Stomach (tissue), 9 donors: ENCODE data around the gene UBE2S. TPM values are rescaled to one million over a fixed set of nuclear protein-coding genes. Genes with fewer than 3 reads are reported as not detected.

Experiments
- DNase-seq, 2 donors: peaks; one replicate each; pipeline versions ENCODE4 v3.0.0 to v3.0.0-alpha.2; 2013 to 2019
- H3K27ac ChIP-seq, 5 donors: fragments of 200-600 bp in 4 of 5; sonication (generic) in 4 of 5; one replicate each; pipeline ENCODE4 v1.5.1; 2013 to 2019; ENCODE audit warnings: mild to moderate bottlenecking in 1 of 5, moderate library complexity in 1 of 5
- H3K27me3 ChIP-seq, 3 donors: fragments of 200-600 bp; sonication (generic); one replicate each; pipeline ENCODE4 v1.5.1; 2017 to 2019; ENCODE audit warnings: mixed run types in 1 of 3
- H3K36me3 ChIP-seq, 4 donors: fragments of 200-600 bp; sonication (generic); 1 replicate in 3 of 4; 2 replicates in 1 of 4; pipeline ENCODE4 v1.5.1; 2016 to 2019
- H3K4me1 ChIP-seq, 4 donors: fragments of 200-600 bp; sonication (generic); one replicate each; pipeline ENCODE4 v1.5.1; 2016 to 2019
- H3K4me3 ChIP-seq, 4 donors: fragments of 200-600 bp; sonication (generic) in 3 of 4; one replicate each; pipeline ENCODE4 v1.5.1; 2016 to 2019; ENCODE audit warnings: mild to moderate bottlenecking in 1 of 4
- H3K9me3 ChIP-seq, 4 donors: fragments of 200-600 bp; sonication (generic); one replicate each; pipeline ENCODE4 v1.5.1; 2016 to 2019
- CTCF ChIP-seq, 7 experiments: fragments of 450-650 bp in 4 of 7; fragments of 200-600 bp in 3 of 7; sonication (generic) in 3 of 7; IDR thresholded peaks; one replicate each; pipeline ENCODE4 v1.5.1; 2016 to 2019; ENCODE audit warnings: antibody characterized with exemption in 7 of 7, control low read depth in 2 of 7, mild to moderate bottlenecking in 1 of 7
- EP300 ChIP-seq: sonication (generic); formaldehyde crosslinking; IDR thresholded peaks from one replicate; pipeline ENCODE4 v1.6.1; 2017; ENCODE audit warnings: antibody characterized with exemption
- POLR2A ChIP-seq, 4 donors: fragments of 450-650 bp; IDR thresholded peaks; one replicate each; pipeline ENCODE4 v1.6.1; 2016; ENCODE audit warnings: antibody characterized with exemption in 4 of 4, control low read depth in 2 of 4, mild to moderate bottlenecking in 1 of 4, moderate library complexity in 1 of 4
- POLR2AphosphoS5 ChIP-seq, 3 donors: sonication (generic); formaldehyde crosslinking; IDR thresholded peaks; one replicate each; pipeline ENCODE4 v1.6.1; 2016; ENCODE audit warnings: antibody characterized with exemption in 3 of 3
- WGBS, 5 donors: extraction: QIAGEN DNeasy Blood & Tissue Kit in 3 of 5; methylation state at CpG; one replicate each; pipeline versions ENCODE4 v1.1.5 to v1.1.7; 2013 to 2018; 5-methylcytosine and 5-hydroxymethylcytosine counted together
- intact Hi-C: fragments of 100-400 bp; cut with DNase I; formaldehyde crosslinking; loops from one replicate; pipeline ENCODE4 v1.15.1; 2023; ENCODE audit warnings: low total_unique reads
- polyA plus RNA-seq, 3 donors: library from polyadenylated mRNA; stranded (reverse); fragments of 200-250 nt; gene quantifications; one replicate each; pipeline ENCODE4 v1.2.3, GENCODE V29; 2013
- total RNA-seq, 5 donors: library from RNA; depleted of rRNA; stranded (reverse); fragments of >200 nt; gene quantifications; one replicate each; pipeline versions ENCODE4 v1.1.0 to v1.2.3, GENCODE V29; 2014 to 2016
- donor health status: healthy with polysubstance abuse.
- donor health status: Bipolar disorder and iron deficiency.
- donor health status: healthy.

Gene UBE2S
- total and polyA plus RNA-seq, 8 donors = 8.0 to 43.3 (median 13.1) TPM

DNA sequence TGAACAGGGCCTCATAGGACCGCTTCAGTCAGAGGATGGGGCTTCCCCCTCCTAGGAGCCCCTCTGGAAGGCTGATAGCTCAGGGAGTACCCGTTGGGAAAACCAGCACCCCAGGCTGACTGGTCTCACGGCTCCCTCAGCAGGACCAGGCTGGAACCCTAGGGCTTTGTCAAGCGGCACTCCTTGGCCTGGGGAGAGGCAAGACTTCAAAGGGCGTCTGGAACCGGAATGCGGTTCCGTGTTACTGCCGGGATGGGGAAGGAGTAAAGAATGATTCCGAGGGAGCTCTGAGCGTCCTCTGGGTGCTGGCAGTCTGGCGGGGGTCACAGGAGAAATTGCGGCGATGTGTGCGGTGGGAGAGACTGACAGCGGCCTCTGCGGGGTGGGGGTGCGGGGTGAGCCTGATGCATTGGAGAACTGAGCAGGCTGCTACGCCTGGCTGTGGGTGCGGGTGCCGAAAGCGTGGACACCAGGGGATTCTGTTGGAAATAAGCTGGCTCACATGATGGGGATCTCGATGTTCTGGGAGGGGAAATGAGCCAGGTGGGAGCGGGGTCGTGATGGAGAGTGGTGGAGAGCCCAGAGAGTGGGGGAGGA, 54.9 kb downstream of the UBE2S start:
- Histone ChIP-seq H3K27me3 (peaks cover 27 to 82% (median 42%) of the 10 kb centered on the region in 3 donors), H3K9me3 (no peaks in the 10 kb centered on the region), H3K4me3 (no peak overlapping the region), H3K4me1 (peaks cover 18 to 24% (median 22%) of the 10 kb centered on the region in 4 donors), H3K36me3 (peaks cover 0 to 1% (median under 1%) of the 10 kb centered on the region in 4 donors), H3K27ac (no peak overlapping the region)
- WGBS, 5 donors = 49 to 67% (median 57%) methylated on average over 25 of the region's 25 CpGs
- DNase-seq = no peak
- TF ChIP-seq EP300 (no peak), POLR2AphosphoS5 (IDR thresholded peaks at IDR 0.05) (no peak), POLR2A (IDR thresholded peaks at IDR 0.05) (no peak), CTCF (IDR thresholded peaks at IDR 0.05) (no peak)
- intact Hi-C loops = no loop called here

GRCh38 chr19:55352040-55352439, 55.5 kb downstream of the UBE2S start:
- WGBS, 5 donors = 50 to 64% (median 56%) methylated on average over 4 to 6 of the region's 6 CpGs
- Histone ChIP-seq H3K27me3 (peaks cover 27 to 76% (median 37%) of the 10 kb centered on the region in 3 donors), H3K4me1 (peaks cover 18 to 24% (median 22%) of the 10 kb centered on the region in 4 donors), H3K36me3 (peaks cover 0 to 7% (median 7%) of the 10 kb centered on the region in 4 donors), H3K4me3 (no peak overlapping the region), H3K27ac (no peak overlapping the region), H3K9me3 (no peaks in the 10 kb centered on the region)
- intact Hi-C loops = no loop called here
- TF ChIP-seq POLR2AphosphoS5 (IDR thresholded peaks at IDR 0.05) = no peak
- no peak for TF ChIP-seq POLR2A (IDR thresholded peaks at IDR 0.05)
- no peak for DNase-seq

GRCh38 chr19:55350620-55351315, 56.8 kb downstream of the UBE2S start:
- H3K27me3 ChIP-seq = peaks cover 27 to 64% (median 35%) of the 10 kb centered on the region in 3 donors
- no peaks in the 10 kb centered on the region for H3K9me3 ChIP-seq
- no peak for TF ChIP-seq CTCF (IDR thresholded peaks at IDR 0.05)
- TF ChIP-seq POLR2A (IDR thresholded peaks at IDR 0.05) = no peak
- no peak for TF ChIP-seq EP300
- no peak for TF ChIP-seq POLR2AphosphoS5 (IDR thresholded peaks at IDR 0.05)
- peak in 1 of 2 donors; percentile 66 for DNase-seq
- WGBS, 5 donors = 56 to 70% (median 64%) methylated on average over 11 of the region's 11 CpGs
- no peak overlapping the region for H3K4me3 ChIP-seq
- peaks cover 4 to 17% (median 15%) of the 10 kb centered on the region in 4 donors for H3K36me3 ChIP-seq
- H3K4me1 ChIP-seq = peaks cover 18 to 32% (median 26%) of the 10 kb centered on the region in 4 donors
- intact Hi-C loops = no loop called here
- no peak overlapping the region for H3K27ac ChIP-seq

Other genes starting within 250 kb of the UBE2S start
Only the 30 nearest of the 32 such genes appear.
- gene SYT5, start 227.5 kb downstream of the UBE2S start, total RNA-seq = 1 to 10 TPM in 1 of 5 donors, not detected in 4; 1.8 TPM
- gene SYT5, start 227.5 kb downstream of the UBE2S start, polyA plus RNA-seq = 1 to 10 TPM in 2 of 3 donors, under 1 TPM in 1; 0.20 to 2.8 (median 1.7) TPM
- 10 to 100 TPM; 34.9 to 83.9 (median 52.5) TPM for gene PTPRH, start 198.3 kb downstream of the UBE2S start, total RNA-seq
- gene PTPRH, start 198.3 kb downstream of the UBE2S start, polyA plus RNA-seq = 10 to 100 TPM in 2 of 3 donors, 1 to 10 TPM in 1; 5.3 to 22.5 (median 17.3) TPM
- gene TMEM86B, start 179.0 kb downstream of the UBE2S start, total RNA-seq = 10 to 100 TPM in 2 of 5 donors, 1 to 10 TPM in 2, under 1 TPM in 1; 0.29 to 47.8 (median 4.9) TPM
- gene TMEM86B, start 179.0 kb downstream of the UBE2S start, polyA plus RNA-seq = 10 to 100 TPM in 2 of 3 donors, 1 to 10 TPM in 1; 9.1 to 12.4 (median 10.4) TPM
- 100 to 1,000 TPM in 1 of 5 donors, 10 to 100 TPM in 4; 36.9 to 112 (median 79.9) TPM for gene PPP6R1, start 148.8 kb downstream of the UBE2S start, total RNA-seq
- 10 to 100 TPM; 19.5 to 33.6 (median 24.4) TPM for gene PPP6R1, start 148.8 kb downstream of the UBE2S start, polyA plus RNA-seq
- 10 to 100 TPM in 3 of 5 donors, 1 to 10 TPM in 2; 5.3 to 69.2 (median 14.9) TPM for gene HSPBP1, start 127.7 kb downstream of the UBE2S start, total RNA-seq
- gene HSPBP1, start 127.7 kb downstream of the UBE2S start, polyA plus RNA-seq = 10 to 100 TPM; 27.5 to 40.2 (median 32.6) TPM
- gene BRSK1, start 123.8 kb downstream of the UBE2S start, total RNA-seq = 10 to 100 TPM in 2 of 5 donors, 1 to 10 TPM in 1, not detected in 2; 5.7 to 67.7 (median 45.1) TPM
- 1 to 10 TPM; 1.5 to 5.0 (median 2.4) TPM for gene BRSK1, start 123.8 kb downstream of the UBE2S start, polyA plus RNA-seq
- gene TMEM150B, start 82.4 kb downstream of the UBE2S start, total RNA-seq = 10 to 100 TPM in 1 of 5 donors, 1 to 10 TPM in 2, not detected in 2; 1.3 to 15.8 (median 3.3) TPM
- under 1 TPM; 0.18 to 0.92 (median 0.87) TPM for gene TMEM150B, start 82.4 kb downstream of the UBE2S start, polyA plus RNA-seq
- 100 to 1,000 TPM in 2 of 5 donors, 10 to 100 TPM in 2, 1 to 10 TPM in 1; 4.1 to 122 (median 27.7) TPM for gene KMT5C, start 67.9 kb downstream of the UBE2S start, total RNA-seq
- 1 to 10 TPM; 2.7 to 7.4 (median 5.5) TPM for gene KMT5C, start 67.9 kb downstream of the UBE2S start, polyA plus RNA-seq
- 10 to 100 TPM in 1 of 5 donors, not detected in 4; 18.2 TPM for gene COX6B2, start 53.1 kb downstream of the UBE2S start, total RNA-seq
- gene COX6B2, start 53.1 kb downstream of the UBE2S start, polyA plus RNA-seq = under 1 TPM in 2 of 3 donors, not detected in 1; 0.19 to 0.93 TPM
- gene GARIN5B, start 44.5 kb downstream of the UBE2S start, total RNA-seq = not detected
- gene GARIN5B, start 44.5 kb downstream of the UBE2S start, polyA plus RNA-seq = not detected
- gene IL11, start 37.3 kb downstream of the UBE2S start, total RNA-seq = 1 to 10 TPM in 2 of 5 donors, not detected in 3; 1.3 TPM
- gene IL11, start 37.3 kb downstream of the UBE2S start, polyA plus RNA-seq = 10 to 100 TPM in 1 of 3 donors, 1 to 10 TPM in 2; 1.0 to 17.4 (median 1.4) TPM
- gene TMEM190, start 31.0 kb downstream of the UBE2S start, total RNA-seq = not detected
- 1 to 10 TPM in 1 of 3 donors, under 1 TPM in 1, not detected in 1; 0.68 to 1.3 TPM for gene TMEM190, start 31.0 kb downstream of the UBE2S start, polyA plus RNA-seq
- 100 to 1,000 TPM in 1 of 5 donors, 10 to 100 TPM in 1, 1 to 10 TPM in 1, not detected in 2; 5.4 to 504 (median 36.1) TPM for gene TMEM238, start 23.5 kb downstream of the UBE2S start, total RNA-seq
- gene TMEM238, start 23.5 kb downstream of the UBE2S start, polyA plus RNA-seq = under 1 TPM in 2 of 3 donors, not detected in 1; 0.75 to 0.83 TPM
- gene RPL28, start 21.9 kb downstream of the UBE2S start, total RNA-seq = 100 to 1,000 TPM in 4 of 5 donors, 10 to 100 TPM in 1; 47.5 to 854 (median 193) TPM
- gene RPL28, start 21.9 kb downstream of the UBE2S start, polyA plus RNA-seq = 1,000 to 10,000 TPM; 2,029 to 2,388 (median 2,037) TPM
- not detected for gene SHISA7, start 35.5 kb upstream of the UBE2S start, total RNA-seq
- gene SHISA7, start 35.5 kb upstream of the UBE2S start, polyA plus RNA-seq = not detected
- gene ISOC2, start 53.9 kb upstream of the UBE2S start, total RNA-seq = 100 to 1,000 TPM in 1 of 5 donors, 10 to 100 TPM in 4; 19.8 to 348 (median 63.6) TPM
- 10 to 100 TPM; 76.7 to 80.5 (median 79.6) TPM for gene ISOC2, start 53.9 kb upstream of the UBE2S start, polyA plus RNA-seq
- gene C19orf85, start 57.0 kb upstream of the UBE2S start, total RNA-seq = not detected
- under 1 TPM in 1 of 3 donors, not detected in 2; 0.23 TPM for gene C19orf85, start 57.0 kb upstream of the UBE2S start, polyA plus RNA-seq
- 10 to 100 TPM in 1 of 5 donors, 1 to 10 TPM in 3, under 1 TPM in 1; 0.58 to 16.1 (median 5.7) TPM for gene ZNF628, start 68.8 kb upstream of the UBE2S start, total RNA-seq
- 1 to 10 TPM; 2.0 to 7.2 (median 4.3) TPM for gene ZNF628, start 68.8 kb upstream of the UBE2S start, polyA plus RNA-seq
- 1 to 10 TPM in 2 of 5 donors, not detected in 3; 4.3 to 6.4 TPM for gene NAT14, start 77.4 kb upstream of the UBE2S start, total RNA-seq
- 10 to 100 TPM in 2 of 3 donors, 1 to 10 TPM in 1; 8.7 to 22.1 (median 14.4) TPM for gene NAT14, start 77.4 kb upstream of the UBE2S start, polyA plus RNA-seq
- 10 to 100 TPM in 2 of 5 donors, 1 to 10 TPM in 2, not detected in 1; 2.2 to 15.1 (median 9.8) TPM for gene SSC5D, start 80.6 kb upstream of the UBE2S start, total RNA-seq
- under 1 TPM; 0.46 to 0.87 (median 0.80) TPM for gene SSC5D, start 80.6 kb upstream of the UBE2S start, polyA plus RNA-seq
- not detected for gene SBK2, start 129.3 kb upstream of the UBE2S start, total RNA-seq
- not detected for gene SBK2, start 129.3 kb upstream of the UBE2S start, polyA plus RNA-seq
- 1 to 10 TPM in 2 of 5 donors, under 1 TPM in 1, not detected in 2; 0.37 to 6.2 (median 2.0) TPM for gene SBK3, start 137.8 kb upstream of the UBE2S start, total RNA-seq
- under 1 TPM in 2 of 3 donors, not detected in 1; 0.20 to 0.56 TPM for gene SBK3, start 137.8 kb upstream of the UBE2S start, polyA plus RNA-seq
- gene ZNF579, start 173.1 kb upstream of the UBE2S start, total RNA-seq = 10 to 100 TPM in 1 of 5 donors, 1 to 10 TPM in 4; 3.1 to 12.1 (median 5.1) TPM
- gene ZNF579, start 173.1 kb upstream of the UBE2S start, polyA plus RNA-seq = 10 to 100 TPM; 10.8 to 13.0 (median 11.0) TPM
- gene FIZ1, start 191.7 kb upstream of the UBE2S start, total RNA-seq = 10 to 100 TPM in 1 of 5 donors, 1 to 10 TPM in 3, not detected in 1; 4.0 to 16.8 (median 6.7) TPM
- 10 to 100 TPM in 1 of 3 donors, 1 to 10 TPM in 2; 8.7 to 10.8 (median 9.4) TPM for gene FIZ1, start 191.7 kb upstream of the UBE2S start, polyA plus RNA-seq
- gene ZNF524, start 192.5 kb upstream of the UBE2S start, total RNA-seq = 10 to 100 TPM in 3 of 5 donors, 1 to 10 TPM in 2; 2.9 to 54.3 (median 17.4) TPM
- gene ZNF524, start 192.5 kb upstream of the UBE2S start, polyA plus RNA-seq = 10 to 100 TPM; 61.3 to 70.7 (median 68.9) TPM
- gene ZNF865, start 197.9 kb upstream of the UBE2S start, total RNA-seq = 10 to 100 TPM in 3 of 5 donors, 1 to 10 TPM in 2; 1.3 to 60.5 (median 11.6) TPM
- gene ZNF865, start 197.9 kb upstream of the UBE2S start, polyA plus RNA-seq = 1 to 10 TPM; 5.3 to 6.3 (median 6.1) TPM
- gene ZNF784, start 216.8 kb upstream of the UBE2S start, total RNA-seq = 10 to 100 TPM in 1 of 5 donors, 1 to 10 TPM in 3, not detected in 1; 1.8 to 15.1 (median 4.6) TPM
- 1 to 10 TPM; 4.2 to 6.0 (median 5.9) TPM for gene ZNF784, start 216.8 kb upstream of the UBE2S start, polyA plus RNA-seq
- gene ZNF580, start 233.2 kb upstream of the UBE2S start, total RNA-seq = 10 to 100 TPM in 4 of 5 donors, not detected in 1; 10.6 to 55.0 (median 16.6) TPM
- gene ZNF580, start 233.2 kb upstream of the UBE2S start, polyA plus RNA-seq = 10 to 100 TPM; 18.6 to 26.9 (median 21.5) TPM
- 10 to 100 TPM in 1 of 5 donors, 1 to 10 TPM in 4; 2.2 to 14.5 (median 5.3) TPM for gene ZNF581, start 235.9 kb upstream of the UBE2S start, total RNA-seq
- 10 to 100 TPM; 14.9 to 27.8 (median 21.2) TPM for gene ZNF581, start 235.9 kb upstream of the UBE2S start, polyA plus RNA-seq
- 10 to 100 TPM in 3 of 5 donors, 1 to 10 TPM in 2; 3.5 to 25.5 (median 13.4) TPM for gene CCDC106, start 240.4 kb upstream of the UBE2S start, total RNA-seq
- 10 to 100 TPM; 12.0 to 19.4 (median 14.1) TPM for gene CCDC106, start 240.4 kb upstream of the UBE2S start, polyA plus RNA-seq